Mucosa of descending colon (tissue), 3 donors: ENCODE results near the gene TLN1. TPM values are rescaled to one million over a fixed set of nuclear protein-coding genes. Genes with fewer than 3 reads are reported as not detected.

Experiments used
- ATAC-seq: fragments of 200-7000 bp; cut with Tn5 transposase; one replicate; pipeline ENCODE4 v1.9.1; 2020; ENCODE audit warnings: mild to moderate bottlenecking, moderate library complexity
- DNase-seq, 3 donors: peaks; one replicate each; pipeline ENCODE4 v3.0.0-alpha.2; 2020
- H3K36me3 ChIP-seq: fragments of 200-600 bp; one replicate; pipeline ENCODE4 v1.8.0; 2021; ENCODE audit warnings: low read depth, mild to moderate bottlenecking
- H3K4me1 ChIP-seq: fragments of 200-600 bp; one replicate; pipeline ENCODE4 v1.8.0; 2021; ENCODE audit warnings: low read depth, mild to moderate bottlenecking
- H3K4me3 ChIP-seq: fragments of 200-600 bp; one replicate; pipeline ENCODE4 v1.8.0; 2021; ENCODE audit warnings: mild to moderate bottlenecking
- H3K9me3 ChIP-seq: fragments of 200-600 bp; one replicate; pipeline ENCODE4 v1.8.0; 2021; ENCODE audit warnings: mild to moderate bottlenecking
- CTCF ChIP-seq: fragments of 200-600 bp; IDR thresholded peaks from one replicate; pipeline ENCODE4 v1.8.0; 2022; ENCODE audit warnings: antibody characterized with exemption, mild to moderate bottlenecking
- intact Hi-C, 2 donors: fragments of 100-400 bp; cut with DNase I in 1 of 2; cut with micrococcal nuclease in 1 of 2; formaldehyde crosslinking; loops; one replicate each; pipeline versions ENCODE4 v1.11.0 to v1.11.1; 2022; cut with DNase I, micrococcal nuclease
- total RNA-seq, 3 donors: library from RNA; stranded (reverse); fragmentation: NEBNext Ultra II Directional in 2 of 3; extraction: Animal tissue kit (Norgen Biotek cat#: 25700) in 2 of 3; gene quantifications; one replicate each; pipeline versions ENCODE4 v1.2.1 to v1.2.4, GENCODE V29; 2021 to 2023
- donor health status: DM: no; HTN: no; CAD: no; lungs with moderate emphysema.
- donor health status: DM: no; HTN: no; CAD: no.
- donor health status: DM: no; HTN: yes; CAD: no.

The TLN1 gene
- total RNA-seq, 3 donors from 2014 or later, result 154 to 720 (median 189) TPM

GRCh38 chr9:35738924-35739323 is 6.9 kb upstream of the TLN1 start:
- intact Hi-C loops, result no loop called here
- ATAC-seq (no peak), DNase-seq (no peak)
- no peak for TF ChIP-seq CTCF
- H3K9me3 ChIP-seq, result no peaks in the 10 kb centered on the region
- peaks cover 13% of the 10 kb centered on the region for H3K4me1 ChIP-seq
- H3K36me3 ChIP-seq, result peaks cover 25% of the 10 kb centered on the region
- H3K4me3 ChIP-seq, result no peak overlapping the region

- H3K9me3 ChIP-seq, result no peaks in the 10 kb centered on the region
- peaks cover 20% of the 10 kb centered on the region for H3K4me1 ChIP-seq
- peaks cover 20% of the 10 kb centered on the region for H3K36me3 ChIP-seq
- no peak overlapping the region for H3K4me3 ChIP-seq
- no peak for DNase-seq
- intact Hi-C loops, result no loop called here
- TF ChIP-seq CTCF, result no peak
- no peak for ATAC-seq
Measured at GRCh38 chr9:35738186-35738585, 6.2 kb upstream of the TLN1 start.

- Histone ChIP-seq H3K9me3 (no peaks in the 10 kb centered on the region), H3K4me1 (peaks cover 23% of the 10 kb centered on the region), H3K4me3 (no peak overlapping the region), H3K36me3 (peaks cover 20% of the 10 kb centered on the region)
- ATAC-seq (no peak), DNase-seq (no peak)
- intact Hi-C loops, result no loop called here
- no peak for TF ChIP-seq CTCF
Measured at GRCh38 chr9:35737143-35737542, 5.1 kb upstream of the TLN1 start.

GRCh38 chr9:35736201-35736633 is 4.2 kb upstream of the TLN1 start:
- DNase-seq (peak in 2 of 3 donors; percentile 63 to 80), ATAC-seq (peak; percentile 23)
- peak; percentile 58 for TF ChIP-seq CTCF
- Histone ChIP-seq H3K4me1 (peaks cover 23% of the 10 kb centered on the region), H3K4me3 (no peak overlapping the region), H3K36me3 (peaks cover 20% of the 10 kb centered on the region), H3K9me3 (no peaks in the 10 kb centered on the region)
- intact Hi-C loops, result no loop called here

- intact Hi-C loops, result loop anchor here in 1 of 2 donors (5.0 kb wide), 1 partner anchor 77 kb away; the partner anchor contains the start of genes CCDC107 and RMRP
- no peak for TF ChIP-seq CTCF
- Histone ChIP-seq H3K36me3 (peaks cover 9% of the 10 kb centered on the region), H3K4me3 (no peak overlapping the region), H3K9me3 (no peaks in the 10 kb centered on the region), H3K4me1 (peaks cover 40% of the 10 kb centered on the region)
- ATAC-seq, result no peak
- no peak for DNase-seq
Measured at GRCh38 chr9:35734096-35734495, 2.1 kb upstream of the TLN1 start.
